A673 (cell line): Measurements from ENCODE around the gene FIP1L1. TPM values are rescaled to one million over a fixed set of nuclear protein-coding genes. Genes with fewer than 3 reads are reported as not detected.

Experiments used
- BruUV-seq: library from RNA; stranded (reverse); fragments of 400-500 nt; replicated peaks from 2 replicates; lab custom pipeline; 2021; lab: Mats Ljungman, UMichigan
- CTCF ChIA-PET: fragments of 300-600 bp; sonication (Branson Sonifier 250); formaldehyde crosslinking; loops from one replicate; lab custom pipeline; 2022; ENCODE audit warnings: antibody characterized with exemption; lab: Charles Lee
- POLR2A ChIA-PET: fragments of 300-600 bp; sonication (Branson Sonifier 250); formaldehyde crosslinking; loops from one replicate; lab custom pipeline; 2022; ENCODE audit warnings: antibody characterized with exemption; ENCODE audit not compliant: low non-redundant PET; lab: Charles Lee
- DNase-seq: peaks from one replicate; pipeline ENCODE4 v3.0.0-alpha.2; 2015; ENCODE audit warnings: low spot score
- H3K27ac ChIP-seq: fragments of 200-600 bp; sonication (generic); 2 replicates; pipeline ENCODE4 v1.5.1; 2016; ENCODE audit warnings: mixed run types, low read depth, mild to moderate bottlenecking, mixed read lengths, antibody characterized with exemption, low read length; ENCODE audit not compliant: poor library complexity, severe bottlenecking
- H3K27me3 ChIP-seq: fragments of 200-600 bp; sonication (generic); replicated peaks from 2 replicates; pipeline ENCODE4 v1.6.1; 2017; ENCODE audit warnings: mixed run types, low read depth, mild to moderate bottlenecking, mixed read lengths, antibody characterized with exemption, low read length; ENCODE audit not compliant: insufficient read depth, poor library complexity
- H3K36me3 ChIP-seq: fragments of 200-600 bp; sonication (generic); 2 replicates; pipeline ENCODE4 v1.6.1; 2016; ENCODE audit warnings: mixed run types, mild to moderate bottlenecking, mixed read lengths, antibody characterized with exemption, low read length; ENCODE audit not compliant: insufficient read depth, poor library complexity, severe bottlenecking
- H3K4me1 ChIP-seq: fragments of 200-600 bp; sonication (generic); 2 replicates; pipeline ENCODE4 v1.6.1; 2017; ENCODE audit warnings: mixed run types, mild to moderate bottlenecking, mixed read lengths, antibody characterized with exemption, low read length; ENCODE audit not compliant: insufficient read depth, poor library complexity, severe bottlenecking
- H3K4me3 ChIP-seq: fragments of 200-600 bp; sonication (generic); 2 replicates; pipeline ENCODE4 v1.5.1; 2016; ENCODE audit warnings: low read depth, mixed run types, mild to moderate bottlenecking, mixed read lengths, low read length; ENCODE audit not compliant: poor library complexity, severe bottlenecking
- H3K9me3 ChIP-seq: fragments of 200-600 bp; sonication (generic); 2 replicates; pipeline ENCODE4 v1.6.1; 2016; ENCODE audit warnings: mixed run types, low read depth, mild to moderate bottlenecking, mixed read lengths, antibody characterized with exemption, low read length; ENCODE audit not compliant: poor library complexity, severe bottlenecking
- CTCF ChIP-seq: fragments of 300-800, 200-600 bp; sonication (generic); conservative IDR thresholded peaks from 2 replicates; pipeline ENCODE4 v1.5.1; 2017; ENCODE audit warnings: low read depth, mild to moderate bottlenecking, antibody characterized with exemption, low read length, moderate library complexity, mixed read lengths
- EZH2 ChIP-seq: fragments of 200-600 bp; sonication (generic); IDR thresholded peaks from 2 replicates; pipeline ENCODE4 v1.6.1; 2017; ENCODE audit warnings: borderline replicate concordance, low read depth, mild to moderate bottlenecking, mixed read lengths, antibody characterized with exemption, low read length; ENCODE audit not compliant: poor library complexity, severe bottlenecking
- intact Hi-C: fragments of 100-400 bp; cut with micrococcal nuclease; formaldehyde crosslinking; loops from one replicate; pipeline ENCODE4 v1.10.0; 2022; ENCODE audit not compliant: unreplicated experiment
- total RNA-seq: library from RNA; stranded (reverse); gene quantifications from 2 replicates; pipeline ENCODE4 v1.2.3, GENCODE V29; 2021

Gene FIP1L1
- total RNA-seq, 1 experiment from 2014 or later: 30.9 TPM

- TF ChIP-seq EZH2 (no peak), CTCF (no peak)
- BruUV-seq: TSS peak; percentile 59
- H3K27me3 ChIP-seq: peaks cover 8% of the 10 kb centered on the region
- H3K9me3 ChIP-seq: no peaks in the 10 kb centered on the region
- CTCF ChIA-PET: no interaction called here
- no peaks in the 10 kb centered on the region for H3K36me3 ChIP-seq
- H3K4me1 ChIP-seq: no peaks in the 10 kb centered on the region
- DNase-seq: peak; percentile 95
- H3K4me3 ChIP-seq: peak within 1 kb of the TSS; percentile 77
- no peak within 1 kb of the TSS for H3K27ac ChIP-seq
- intact Hi-C loops: no loop called here
- POLR2A ChIA-PET: interaction anchor here (0.6 kb wide), 1 partner anchor 28 kb away, joined by 3 read pairs; no protein-coding TSS in a partner anchor
These were observed 11.7 kb upstream of the FIP1L1 start, which contains the start of gene SCFD2 for GRCh38 chr4:53365486-53366300. SCFD2 (minus strand) TSS chr4:53366061.

GRCh38 chr4:53366301-53366716 is 11.1 kb upstream of the FIP1L1 start:
- Histone ChIP-seq H3K27me3 (peaks cover 8% of the 10 kb centered on the region), H3K27ac (no peak overlapping the region), H3K4me3 (peak overlapping the region; percentile 77), H3K36me3 (no peaks in the 10 kb centered on the region), H3K4me1 (no peaks in the 10 kb centered on the region), H3K9me3 (no peaks in the 10 kb centered on the region)
- no peak for TF ChIP-seq EZH2
- no peak for TF ChIP-seq CTCF
- POLR2A ChIA-PET: interaction anchor here (0.6 kb wide), 1 partner anchor 28 kb away, joined by 3 read pairs; no protein-coding TSS in a partner anchor
- intact Hi-C loops: no loop called here
- CTCF ChIA-PET: no interaction called here
- no TSS peak for BruUV-seq
- no peak for DNase-seq

GRCh38 chr4:53367721-53368120 is 9.7 kb upstream of the FIP1L1 start:
- CTCF ChIA-PET: no interaction called here
- Histone ChIP-seq H3K27ac (no peak overlapping the region), H3K4me1 (no peaks in the 10 kb centered on the region), H3K4me3 (no peak overlapping the region), H3K27me3 (peaks cover 8% of the 10 kb centered on the region), H3K36me3 (no peaks in the 10 kb centered on the region), H3K9me3 (no peaks in the 10 kb centered on the region)
- BruUV-seq: no TSS peak
- DNase-seq: no peak
- POLR2A ChIA-PET: no interaction called here
- no peak for TF ChIP-seq CTCF
- TF ChIP-seq EZH2: no peak
- intact Hi-C loops: no loop called here
